ENCODE results near the gene LRRFIP1. TPM values are rescaled to one million over a fixed set of nuclear protein-coding genes. Genes with fewer than 3 reads are reported as not detected.

Gene LRRFIP1
- total and polyA plus RNA-seq, 9 donors: 27.4 to 71.1 (median 56.1) TPM

DNA sequence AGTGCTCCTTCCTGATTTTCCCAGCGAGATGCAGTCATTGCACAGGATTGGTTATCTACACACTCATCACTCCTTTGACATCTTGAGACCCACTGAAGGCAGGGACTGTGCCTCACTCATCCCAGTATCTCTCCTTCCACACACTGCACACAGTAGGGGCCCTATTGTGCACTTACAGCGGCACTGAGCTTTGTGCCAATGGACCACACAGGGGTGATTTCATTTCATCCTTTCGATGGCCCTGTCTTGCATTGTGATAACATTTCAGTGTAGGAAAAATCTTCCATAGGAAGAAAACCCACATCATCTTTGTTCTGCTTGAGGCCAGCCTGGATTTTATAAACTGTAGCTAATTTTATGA, 11.0 kb upstream of the LRRFIP1 start:
- TF ChIP-seq EP300 (IDR thresholded peaks at IDR 0.05) (no peak), POLR2A (IDR thresholded peaks at IDR 0.05) (no peak)
- TF ChIP-seq, protein P1, sequence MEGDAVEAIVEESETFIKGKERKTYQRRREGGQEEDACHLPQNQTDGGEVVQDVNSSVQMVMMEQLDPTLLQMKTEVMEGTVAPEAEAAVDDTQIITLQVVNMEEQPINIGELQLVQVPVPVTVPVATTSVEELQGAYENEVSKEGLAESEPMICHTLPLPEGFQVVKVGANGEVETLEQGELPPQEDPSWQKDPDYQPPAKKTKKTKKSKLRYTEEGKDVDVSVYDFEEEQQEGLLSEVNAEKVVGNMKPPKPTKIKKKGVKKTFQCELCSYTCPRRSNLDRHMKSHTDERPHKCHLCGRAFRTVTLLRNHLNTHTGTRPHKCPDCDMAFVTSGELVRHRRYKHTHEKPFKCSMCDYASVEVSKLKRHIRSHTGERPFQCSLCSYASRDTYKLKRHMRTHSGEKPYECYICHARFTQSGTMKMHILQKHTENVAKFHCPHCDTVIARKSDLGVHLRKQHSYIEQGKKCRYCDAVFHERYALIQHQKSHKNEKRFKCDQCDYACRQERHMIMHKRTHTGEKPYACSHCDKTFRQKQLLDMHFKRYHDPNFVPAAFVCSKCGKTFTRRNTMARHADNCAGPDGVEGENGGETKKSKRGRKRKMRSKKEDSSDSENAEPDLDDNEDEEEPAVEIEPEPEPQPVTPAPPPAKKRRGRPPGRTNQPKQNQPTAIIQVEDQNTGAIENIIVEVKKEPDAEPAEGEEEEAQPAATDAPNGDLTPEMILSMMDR (IDR thresholded peaks at IDR 0.05): no peak
- H3K36me3 ChIP-seq: no peaks in the 10 kb centered on the region
- H3K27me3 ChIP-seq: no peaks in the 10 kb centered on the region
- H3K27ac ChIP-seq: peak overlapping the region; percentile 15 to 57
- peaks cover 23% of the 10 kb centered on the region for H3K4me1 ChIP-seq (ENCODE audit: insufficient read depth)
- intact Hi-C loops (cut with DNase I): no loop called here
- H3K4me3 ChIP-seq: no peak overlapping the region
- H3K9me3 ChIP-seq: no peaks in the 10 kb centered on the region
- DNase-seq: no peak
- WGBS, 3 donors: 36 to 39% (median 37%) methylated on average over 3 of the region's 3 CpGs

DNA sequence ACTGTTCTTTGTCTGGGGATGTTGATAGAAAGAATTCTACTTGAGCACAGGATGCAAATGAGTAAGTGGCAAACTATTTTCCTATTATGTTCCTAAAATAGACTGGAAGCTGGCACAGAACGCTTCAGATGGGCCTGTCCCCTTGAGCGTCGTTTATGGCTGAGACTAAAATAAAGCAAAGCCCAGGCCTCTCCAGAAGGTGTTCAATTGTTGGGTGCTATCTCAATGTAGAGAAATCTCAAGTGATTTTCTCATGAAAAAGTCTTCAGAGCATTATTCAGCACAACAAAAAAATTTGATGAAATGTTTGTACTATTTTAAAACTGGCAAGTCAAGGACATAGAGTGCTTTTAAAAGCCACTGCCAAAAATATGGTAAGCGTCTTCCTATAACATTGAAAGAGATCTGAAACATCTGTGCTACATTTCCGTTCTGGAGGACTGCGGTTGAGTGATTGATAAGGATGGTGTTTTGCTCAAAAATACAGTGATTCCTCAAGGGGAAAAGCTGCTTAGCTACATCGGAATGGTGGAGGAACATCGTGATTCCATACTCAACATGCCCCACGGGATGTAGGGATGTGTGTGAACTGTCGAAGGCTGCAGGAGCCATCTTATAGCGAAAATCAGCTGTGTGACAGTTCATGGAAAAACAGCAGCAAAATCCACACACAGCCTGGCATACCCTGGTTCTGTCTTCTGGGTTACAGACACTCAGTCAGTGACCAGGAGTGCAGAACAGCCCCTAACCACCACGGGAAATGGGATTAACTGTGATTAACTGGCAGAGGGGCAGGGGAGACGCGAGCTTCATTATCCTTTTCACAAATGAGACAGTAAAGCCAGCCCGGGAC, 10.4 kb upstream of the LRRFIP1 start:
- TF ChIP-seq, protein P1 (IDR thresholded peaks at IDR 0.05): no peak
- TF ChIP-seq POLR2A (IDR thresholded peaks at IDR 0.05) (no peak), EP300 (IDR thresholded peaks at IDR 0.05) (no peak)
- Histone ChIP-seq H3K9me3 (no peaks in the 10 kb centered on the region), H3K4me1 (ENCODE audit: insufficient read depth) (peaks cover 23% of the 10 kb centered on the region), H3K27ac (peak overlapping the region in 1 of 2 donors; percentile 57), H3K36me3 (no peaks in the 10 kb centered on the region), H3K4me3 (no peak overlapping the region), H3K27me3 (no peaks in the 10 kb centered on the region)
- intact Hi-C loops (cut with DNase I): no loop called here
- no peak for DNase-seq
- 7 to 15% (median 9%) methylated on average over 15 of the region's 15 CpGs for WGBS, 3 donors

DNA sequence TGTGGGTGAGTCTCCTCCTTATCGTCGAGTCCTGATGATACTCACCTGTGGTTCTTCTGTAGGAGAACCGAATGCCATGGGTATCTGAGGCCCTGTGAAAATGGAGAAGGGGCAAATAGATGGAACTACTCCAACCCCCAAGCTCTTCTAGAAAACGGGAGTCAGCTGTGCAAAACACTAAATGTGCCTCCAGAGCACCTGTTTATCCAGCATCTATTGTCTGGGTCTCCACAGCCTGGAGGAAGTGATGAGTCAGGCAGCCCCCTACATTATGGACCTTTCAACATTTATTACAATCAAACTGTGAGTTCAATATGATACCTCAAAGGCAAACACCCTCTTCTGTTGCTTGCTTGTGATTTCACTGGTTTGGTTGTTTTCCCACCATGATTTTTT, 9.8 kb upstream of the LRRFIP1 start:
- 15 to 42% (median 29%) methylated on average over 4 of the region's 4 CpGs for WGBS, 3 donors
- DNase-seq: no peak
- Histone ChIP-seq H3K9me3 (no peaks in the 10 kb centered on the region), H3K27me3 (no peaks in the 10 kb centered on the region), H3K4me3 (no peak overlapping the region), H3K4me1 (ENCODE audit: insufficient read depth) (peaks cover 23% of the 10 kb centered on the region), H3K27ac (no peak overlapping the region), H3K36me3 (no peaks in the 10 kb centered on the region)
- no peak for TF ChIP-seq POLR2A (IDR thresholded peaks at IDR 0.05)
- TF ChIP-seq, protein P1 (IDR thresholded peaks at IDR 0.05): no peak
- no peak for TF ChIP-seq EP300 (IDR thresholded peaks at IDR 0.05)
- intact Hi-C loops (cut with DNase I): no loop called here

DNA sequence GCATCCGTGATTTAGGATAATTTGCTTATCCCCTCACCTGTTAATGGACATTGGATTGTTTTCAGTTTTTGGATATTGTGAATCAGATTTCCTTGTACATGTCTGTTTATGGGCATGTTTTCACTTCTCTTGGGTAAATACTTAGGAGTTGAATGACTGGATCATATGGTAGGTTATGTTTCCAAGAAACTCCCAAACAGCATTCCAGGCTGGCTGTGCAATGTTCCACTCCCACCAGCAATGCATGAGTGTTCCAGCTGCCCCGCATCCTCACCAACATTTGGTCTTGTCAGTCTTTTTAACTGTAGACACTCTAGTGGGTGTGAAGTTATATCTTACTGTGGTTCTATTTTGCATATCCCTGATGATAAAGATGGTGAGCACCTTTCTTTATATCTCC, 8.9 kb upstream of the LRRFIP1 start:
- Histone ChIP-seq H3K4me3 (no peak overlapping the region), H3K27ac (no peak overlapping the region), H3K27me3 (no peaks in the 10 kb centered on the region), H3K4me1 (ENCODE audit: insufficient read depth) (peaks cover 23% of the 10 kb centered on the region), H3K9me3 (no peaks in the 10 kb centered on the region), H3K36me3 (no peaks in the 10 kb centered on the region)
- TF ChIP-seq EP300 (IDR thresholded peaks at IDR 0.05): no peak
- intact Hi-C loops (cut with DNase I): no loop called here
- no peak for DNase-seq
- WGBS, 3 donors: 70 to 77% (median 73%) methylated on average over 2 of the region's 2 CpGs

Measured in ovary (tissue), 9 donors.